HG02571 (cell line): ENCODE results near the gene AP1S1.
"Not testable (repeated sequence)": the region's sequence is repeated elsewhere in the genome, so short reads cannot be mapped to it uniquely, and the experiment has no call there.

Source experiments
- ATAC-seq: cut with Tn5 transposase; IDR thresholded peaks from one replicate; pipeline ENCODE4 v1.9.1; 2021; ENCODE audit warnings: mild to moderate bottlenecking, moderate library complexity; ENCODE audit not compliant: unreplicated experiment

AP1S1 gene

DNA sequence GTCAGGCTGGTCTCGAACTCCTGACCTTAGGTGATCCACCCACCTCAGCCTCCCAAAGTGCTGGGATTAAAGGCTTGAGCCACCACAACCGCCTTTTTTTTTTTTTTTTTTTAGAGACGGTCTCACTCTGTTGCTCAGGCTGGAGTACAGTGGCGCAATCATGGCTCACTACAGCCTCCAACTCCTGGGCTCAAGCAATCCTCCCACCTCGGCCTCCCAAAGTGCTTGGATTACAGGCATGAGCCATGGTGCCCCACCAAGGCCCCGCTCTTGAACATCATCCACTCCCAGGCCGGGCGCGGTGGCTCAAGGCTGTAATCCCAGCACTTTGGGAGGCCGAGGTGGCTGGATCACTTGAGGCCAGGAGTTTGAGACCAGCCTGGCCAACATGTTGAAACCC, 45.2 kb downstream of the AP1S1 start:
- ATAC-seq: not testable (repeated sequence)

DNA sequence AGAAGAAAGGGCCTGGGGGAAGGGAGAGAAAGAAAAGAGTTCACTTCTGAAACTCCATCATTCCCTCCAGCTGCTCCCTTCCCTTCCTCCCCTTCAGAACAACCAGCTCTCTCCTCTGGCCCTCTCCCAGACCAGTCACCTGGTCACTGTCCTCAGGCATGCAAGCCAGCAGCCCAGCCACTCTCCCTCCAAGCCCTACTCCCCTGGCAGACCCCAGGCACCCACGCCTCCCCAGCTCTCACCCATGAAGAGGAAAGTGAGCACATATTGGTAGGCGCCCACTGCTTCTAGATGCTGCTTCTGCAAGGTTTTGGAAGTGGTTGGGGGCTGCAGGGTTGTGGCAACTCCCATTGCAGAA, 46.2 kb downstream of the AP1S1 start:
- no peak for ATAC-seq

DNA sequence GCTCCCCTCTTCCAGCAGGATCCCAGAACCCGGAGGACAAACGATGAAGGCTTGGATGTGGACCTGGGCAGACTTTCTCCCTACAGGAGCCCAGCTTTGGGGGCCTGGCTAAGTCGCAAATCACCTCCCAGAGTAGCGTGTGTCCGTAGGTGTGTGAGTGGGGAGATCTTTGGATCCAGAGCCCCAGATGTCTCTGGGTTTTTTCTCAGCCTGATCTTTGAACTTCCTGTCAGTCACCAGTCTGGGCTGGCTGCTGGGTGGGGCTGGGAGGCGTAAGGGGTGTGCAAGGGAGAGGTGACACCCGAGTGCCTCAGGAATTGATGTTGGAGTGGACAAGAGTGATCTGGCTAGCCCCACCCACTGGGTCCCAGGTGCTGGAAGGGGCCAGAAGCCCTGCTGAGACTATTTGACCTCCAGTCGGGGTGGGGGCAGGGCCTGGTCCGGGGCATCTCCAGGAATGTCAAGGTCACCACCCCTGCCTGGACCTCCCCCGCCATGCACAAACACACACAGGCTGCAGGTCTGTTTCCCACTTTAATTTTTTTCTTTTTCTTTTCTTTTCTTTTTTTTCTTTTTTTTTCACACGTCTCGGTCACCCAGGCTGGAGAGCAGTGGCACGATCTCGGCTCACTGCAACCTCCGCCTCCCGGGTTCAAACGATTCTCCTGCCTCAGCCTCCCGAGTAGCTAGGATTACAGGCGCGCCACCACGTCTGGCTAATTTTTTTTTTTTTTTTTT, 46.8 kb downstream of the AP1S1 start, which contains the start of gene MOGAT3:
Gene MOGAT3, minus strand, starts transcription at position 175 of the 738 bp plus-strand sequence. CDS start 182 bp downstream, outside the sequence.
- ATAC-seq: no peak

DNA sequence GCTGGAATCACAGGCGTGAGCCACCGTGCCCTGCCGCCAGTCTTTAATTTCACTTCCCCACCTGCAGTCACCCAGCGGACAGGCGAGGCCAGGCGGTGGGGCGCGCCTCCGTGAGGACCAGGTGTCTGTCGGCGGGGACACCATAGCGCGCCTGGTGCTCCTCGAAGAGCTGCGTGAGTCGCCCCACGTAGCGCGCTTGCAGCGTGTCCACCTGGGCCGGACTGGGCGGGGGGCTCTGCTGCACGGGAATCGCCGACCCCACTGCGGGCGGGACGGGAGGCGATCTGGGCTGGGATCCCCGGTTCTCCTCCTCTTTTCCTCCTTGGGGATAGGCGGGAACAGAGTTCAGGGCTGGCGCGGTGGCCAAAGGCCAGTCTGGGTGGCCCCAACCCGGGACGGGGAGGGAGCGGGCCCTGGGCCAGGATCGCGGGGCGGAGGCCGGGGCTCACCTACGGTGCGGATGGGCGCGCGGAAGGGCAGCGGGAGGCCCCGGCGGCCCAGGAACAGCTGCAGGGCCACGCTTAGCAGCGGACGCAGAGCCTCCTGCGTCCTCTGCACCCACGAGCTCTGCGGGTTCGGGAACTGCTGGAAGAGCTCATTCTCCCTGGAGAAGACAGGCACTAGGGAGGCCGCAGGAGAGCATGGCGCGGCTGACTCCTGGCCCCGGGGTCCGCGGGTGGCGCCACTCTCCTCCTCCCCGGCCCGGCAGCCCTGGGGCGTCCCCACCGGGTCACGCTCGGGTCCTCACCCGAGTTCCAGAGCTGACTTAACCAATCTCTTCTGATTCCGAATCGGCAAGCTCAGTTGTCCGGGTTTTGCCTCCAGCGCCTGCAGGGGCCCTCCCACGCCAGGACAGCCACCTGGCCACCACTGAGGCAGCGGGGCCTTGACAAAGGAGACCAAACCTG, 47.7 kb downstream of the AP1S1 start:
- no peak for ATAC-seq

DNA sequence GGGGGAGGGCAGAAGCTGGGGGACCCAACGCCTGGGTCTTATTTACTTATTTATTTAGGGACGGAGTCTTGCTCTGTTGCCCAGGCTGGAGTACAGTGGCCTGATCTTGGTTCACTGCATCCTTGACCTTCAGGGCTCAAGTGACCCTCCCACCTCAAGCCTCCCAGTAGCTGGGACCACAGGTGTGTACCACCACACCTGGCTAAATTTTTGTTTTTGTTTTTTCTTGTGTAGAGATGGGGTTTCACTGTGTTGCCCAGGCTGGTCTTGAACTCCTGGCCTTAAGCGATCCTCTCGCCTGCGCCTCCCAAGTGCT, 48.3 kb downstream of the AP1S1 start:
- ATAC-seq: no peak

DNA sequence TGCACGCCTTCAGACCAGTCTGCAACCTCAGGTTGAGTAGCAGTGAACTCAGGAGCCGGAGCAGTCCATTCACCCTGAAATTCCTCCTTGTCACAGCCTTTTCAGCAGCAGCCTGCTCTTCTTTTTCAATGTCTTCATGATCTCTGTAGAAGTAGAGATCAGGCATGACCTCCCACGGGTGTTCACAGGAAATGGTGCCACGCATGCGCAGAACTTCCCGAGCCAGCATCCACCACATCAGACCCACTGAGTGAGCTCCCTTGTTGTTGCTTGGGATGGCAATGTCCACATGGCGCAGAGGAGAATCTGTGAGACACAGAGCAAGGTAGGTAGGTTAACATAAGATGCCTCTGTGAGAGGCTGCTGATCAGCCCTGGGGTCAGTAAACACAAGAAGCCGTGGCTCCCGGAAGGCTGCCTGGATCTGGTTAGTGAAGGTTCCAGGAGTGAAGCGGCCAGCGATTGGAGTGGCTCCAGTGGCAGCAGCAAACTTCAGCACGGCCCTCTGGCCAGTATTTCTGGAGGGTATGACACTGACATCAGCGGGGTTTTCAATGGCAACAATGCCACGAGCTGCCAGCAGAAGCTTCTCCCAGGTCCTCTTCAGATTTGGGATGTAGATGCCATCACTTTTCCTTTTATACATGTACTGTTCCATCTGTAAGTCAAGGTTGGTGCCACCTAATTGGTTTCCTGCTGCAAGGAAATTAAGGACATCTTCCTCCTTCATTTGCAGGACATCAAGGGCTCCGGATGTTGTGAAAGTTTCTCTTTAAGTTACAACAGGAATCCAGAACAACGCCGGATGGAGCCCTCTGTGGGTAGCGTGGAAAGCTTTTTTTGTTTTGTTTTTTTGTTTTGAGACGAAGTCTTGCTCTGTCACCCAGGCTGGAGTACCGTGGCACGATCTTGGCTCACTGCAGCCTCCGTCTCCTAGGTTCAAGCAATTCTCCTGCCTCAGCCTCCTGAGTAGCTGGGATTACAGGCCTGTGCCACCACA, 49.8 kb downstream of the AP1S1 start:
- not testable (repeated sequence) for ATAC-seq

DNA sequence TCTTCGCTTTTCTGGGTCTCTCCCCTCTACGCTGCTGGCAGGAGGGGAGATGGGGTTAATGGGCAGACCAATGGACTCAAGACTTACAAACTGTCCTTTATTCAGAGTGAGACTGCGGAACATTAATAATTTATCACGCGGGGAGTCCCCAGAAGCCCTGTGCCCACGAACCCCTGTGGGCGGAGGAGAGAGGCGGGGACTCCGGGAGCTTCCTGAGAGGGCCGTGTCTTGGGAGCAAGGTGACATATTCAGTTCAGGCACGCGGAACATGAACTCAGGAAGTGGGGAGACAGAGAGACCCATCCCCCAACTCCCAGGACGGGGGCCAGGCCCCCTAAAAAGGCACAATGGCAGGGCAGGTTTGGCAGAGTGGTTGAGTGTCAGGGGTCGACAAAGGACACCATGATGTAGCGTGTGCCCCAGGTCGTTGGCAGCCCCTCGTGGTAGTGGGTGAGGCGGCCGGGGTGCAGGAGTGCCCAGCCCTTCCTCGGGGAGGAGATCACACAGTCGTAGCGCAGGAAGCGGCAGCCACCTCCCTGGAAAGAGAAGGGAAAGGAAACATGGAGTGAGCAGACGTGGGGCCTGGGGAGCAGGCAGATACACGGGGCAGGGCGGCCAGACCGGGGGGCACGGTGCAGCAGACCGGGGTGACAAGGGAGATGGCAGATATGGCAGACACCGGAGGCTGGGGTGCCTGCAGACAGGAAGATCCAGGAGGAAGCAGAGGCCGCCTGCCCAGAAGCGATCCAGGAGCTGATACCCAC, 51.8 kb downstream of the AP1S1 start:
- ATAC-seq: no peak

DNA sequence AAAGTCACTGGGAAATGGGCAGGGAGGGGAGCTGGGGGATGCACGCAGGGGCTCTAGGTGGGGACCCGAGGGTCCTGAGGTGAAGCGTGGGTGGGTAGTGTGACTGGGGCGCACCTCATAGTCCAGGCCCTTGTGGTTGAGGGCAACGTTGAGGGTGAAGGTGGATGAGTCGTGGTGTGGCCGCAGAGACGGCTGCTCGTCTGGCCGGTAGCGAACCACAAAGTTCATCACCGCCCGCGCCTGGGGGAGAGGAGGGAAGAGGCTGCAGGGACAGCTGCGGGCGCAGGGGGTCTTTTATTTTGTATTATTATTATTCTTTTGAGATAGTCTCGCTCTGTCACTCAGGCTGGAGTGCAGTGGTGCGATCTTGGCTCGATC, 52.4 kb downstream of the AP1S1 start:
- ATAC-seq: no peak

DNA sequence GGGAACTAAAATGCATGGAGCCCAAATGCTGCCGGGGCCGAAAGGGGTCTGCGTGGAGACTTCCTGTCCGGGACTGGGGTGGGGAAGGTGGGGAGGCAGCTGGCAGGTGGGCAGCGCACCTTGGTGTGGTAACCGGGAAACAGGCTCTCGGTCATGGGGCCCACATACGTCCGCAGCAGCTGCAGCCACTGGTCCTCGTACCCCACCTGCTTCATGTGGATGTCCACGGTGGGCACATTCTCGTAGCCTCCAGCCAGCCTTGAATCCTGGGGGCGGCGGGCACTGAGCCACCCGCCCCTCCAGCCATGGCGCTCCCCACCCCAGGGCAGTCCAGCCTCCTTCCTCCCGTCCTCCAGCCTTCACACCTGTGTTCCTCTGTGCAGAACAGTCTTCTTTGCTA, 53.2 kb downstream of the AP1S1 start:
- ATAC-seq: no peak

DNA sequence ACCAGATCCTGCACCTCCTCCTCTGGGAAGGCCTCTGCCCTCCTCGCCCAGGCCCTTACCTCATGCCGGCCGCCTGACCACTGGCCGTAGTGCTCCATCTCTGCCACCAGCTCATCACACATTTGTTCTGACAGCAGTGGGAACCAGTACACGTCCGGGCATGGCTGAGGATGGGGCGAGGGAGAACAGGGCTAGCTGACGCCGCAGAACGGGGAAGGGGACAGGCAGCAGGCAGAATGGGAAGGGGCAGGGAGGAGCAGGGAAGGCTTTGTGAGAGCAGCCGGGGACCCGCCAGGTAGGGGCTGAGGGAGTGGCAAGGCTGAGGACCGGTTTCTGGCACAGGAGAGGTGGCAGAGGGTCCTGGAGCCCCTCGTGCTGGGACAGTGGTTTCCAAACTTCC, 54.5 kb downstream of the AP1S1 start:
- ATAC-seq: no peak

DNA sequence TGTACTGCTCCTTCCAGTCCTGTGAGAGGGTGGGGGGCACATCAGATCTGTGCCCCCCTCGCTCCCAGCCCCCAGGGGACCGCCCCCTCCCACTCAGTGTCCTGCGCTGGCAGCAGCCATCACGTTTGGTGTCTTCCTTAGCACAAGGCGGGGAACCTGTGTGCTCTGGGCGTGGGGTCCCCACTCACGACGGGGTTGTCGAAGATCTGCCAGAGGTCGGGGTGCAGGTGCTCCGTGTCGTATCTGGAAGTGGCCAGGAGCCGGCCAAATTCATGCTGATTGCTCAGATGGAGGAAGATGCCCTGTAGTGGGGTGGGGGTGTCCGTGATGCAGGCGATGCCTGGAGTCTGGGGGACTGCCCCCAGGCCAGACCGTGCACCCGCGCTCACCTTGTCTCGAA, 55.9 kb downstream of the AP1S1 start:
- no peak for ATAC-seq
